ENCODE measurements around the gene MFF. TPM values are rescaled to one million over a fixed set of nuclear protein-coding genes. Genes with fewer than 3 reads are reported as not detected.

Gene MFF
- total and polyA plus RNA-seq, 10 of the 15 experiments (the other 5 are each of a cell fraction or from before 2014, with no cell fraction given) = 19.6 to 131 (median 106) TPM

GRCh38 chr2:227320305-227321094 lies 4.6 kb upstream of the MFF start:
- SMC1A ChIA-PET (ENCODE audit: uncharacterized antibody, unreplicated experiment) = no interaction called here
- Histone ChIP-seq H3K27ac (ENCODE audit: control insufficient read depth, insufficient read depth) (no peak overlapping the region), H3K4me2 (ENCODE audit: control insufficient read depth, insufficient read depth) (no peak overlapping the region), H3K27me3 (replicated peaks in 1 of 2; ENCODE audit: control insufficient read depth in 2 of 2, insufficient read depth in 2 of 2, low read length in 1 of 2) (no peaks in the 10 kb centered on the region), H2AFZ (ENCODE audit: control insufficient read depth, low read depth, low read length) (no peak overlapping the region), H3K9ac (ENCODE audit: control insufficient read depth, insufficient read depth, low read length) (no peak overlapping the region), H3K79me2 (ENCODE audit: control insufficient read depth, insufficient read depth, low read length) (peaks cover 5% of the 10 kb centered on the region), H3K9me3 (replicated peaks; ENCODE audit: control insufficient read depth, insufficient read depth, low read length) (no peaks in the 10 kb centered on the region; the same call in 2 of the 3 replicates), H3K4me1 (ENCODE audit: control insufficient read depth, insufficient read depth, low read length) (no peaks in the 10 kb centered on the region), H3K36me3 (ENCODE audit: control insufficient read depth in 2 of 2, insufficient read depth in 2 of 2, low read length in 1 of 2) (no peaks in the 10 kb centered on the region), H3K4me3 (no peak overlapping the region), H4K20me1 (ENCODE audit: control insufficient read depth, insufficient read depth) (no peaks in the 10 kb centered on the region)
- CTCF ChIA-PET = interaction anchor here (0.6 to 1.2 kb wide), 2 partner anchors 82 to 337 kb away, joined by 3 read pairs; no protein-coding TSS in a partner anchor
- DNase-seq (ENCODE audit: low read depth, low spot score) (no peak), FAIRE-seq (no peak), ATAC-seq (no peak)
- RAD21 ChIA-PET (ENCODE audit: unreplicated experiment) = interaction anchor here (0.7 kb wide), 1 partner anchor 27 kb away, joined by 3 read pairs; no protein-coding TSS in a partner anchor
- BruUV-seq (replicated peaks) = no TSS peak
- 91% methylated on average over 28 of the region's 33 CpGs for WGBS (ENCODE audit: insufficient coverage, insufficient replicate concordance, low lambda C conversion rate, missing lambda C conversion rate)
- POLR2A ChIA-PET = no interaction called here
- TF ChIP-seq SRF (IDR thresholded peaks at IDR 0.05; ENCODE audit: low read depth in 2 of 2, low read length in 2 of 2) = no peak
- intact Hi-C loops (cut with micrococcal nuclease; ENCODE audit: unreplicated experiment) (loop anchor here (10.0 kb wide), 1 partner anchor 524 kb away; no protein-coding TSS in a partner anchor), in situ Hi-C loops (cut with MboI) (no loop called here)

GRCh38 chr2:227322530-227323205 lies 2.4 kb upstream of the MFF start:
- RAD21 ChIA-PET (ENCODE audit: unreplicated experiment) = no interaction called here
- Histone ChIP-seq H3K27me3 (replicated peaks in 1 of 2; ENCODE audit: control insufficient read depth in 2 of 2, insufficient read depth in 2 of 2, low read length in 1 of 2) (no peaks in the 10 kb centered on the region), H3K4me2 (ENCODE audit: control insufficient read depth, insufficient read depth) (no peak overlapping the region), H3K4me3 (no peak overlapping the region), H3K4me1 (ENCODE audit: control insufficient read depth, insufficient read depth, low read length) (no peaks in the 10 kb centered on the region), H3K9ac (ENCODE audit: control insufficient read depth, insufficient read depth, low read length) (no peak overlapping the region), H2AFZ (ENCODE audit: control insufficient read depth, low read depth, low read length) (no peak overlapping the region), H3K9me3 (replicated peaks; ENCODE audit: control insufficient read depth, insufficient read depth, low read length) (no peaks in the 10 kb centered on the region; the same call in 2 of the 3 replicates), H4K20me1 (ENCODE audit: control insufficient read depth, insufficient read depth) (no peaks in the 10 kb centered on the region), H3K79me2 (ENCODE audit: control insufficient read depth, insufficient read depth, low read length) (peaks cover 26% of the 10 kb centered on the region), H3K36me3 (ENCODE audit: control insufficient read depth in 2 of 2, insufficient read depth in 2 of 2, low read length in 1 of 2) (no peaks in the 10 kb centered on the region), H3K27ac (ENCODE audit: control insufficient read depth, insufficient read depth) (no peak overlapping the region)
- WGBS (ENCODE audit: insufficient coverage, insufficient replicate concordance, low lambda C conversion rate, missing lambda C conversion rate) = 86% methylated on average over 5 of the region's 5 CpGs
- FAIRE-seq = no peak
- SMC1A ChIA-PET (ENCODE audit: uncharacterized antibody, unreplicated experiment) = interaction anchor here (1.1 kb wide), 1 partner anchor 443 kb away, joined by 3 read pairs; no protein-coding TSS in a partner anchor
- intact Hi-C loops (cut with micrococcal nuclease; ENCODE audit: unreplicated experiment) (loop anchor here (10.0 kb wide), 1 partner anchor 522 kb away; no protein-coding TSS in a partner anchor), in situ Hi-C loops (cut with MboI) (no loop called here)
- no TSS peak for BruUV-seq (replicated peaks)
- TF ChIP-seq ETV6 (conservative IDR thresholded peaks at IDR 0.05 in 1 of 2, IDR thresholded peaks at IDR 0.05 in 1 of 2; ENCODE audit: borderline replicate concordance in 1 of 2, low read depth in 1 of 2) (no peak), POU2F2 (IDR thresholded peaks at IDR 0.05; ENCODE audit: borderline replicate concordance, low read depth, low read length) (no peak), POLR2AphosphoS5 (IDR thresholded peaks at IDR 0.05; ENCODE audit: low read length) (no peak), ZBTB33 (IDR thresholded peaks at IDR 0.05) (no peak), TCF7 (IDR thresholded peaks at IDR 0.05; ENCODE audit: borderline replicate concordance) (no peak), GATAD2B (conservative IDR thresholded peaks at IDR 0.05; ENCODE audit: low read depth) (no peak), RAD51 (IDR thresholded peaks at IDR 0.05) (no peak)
- DNase-seq (ENCODE audit: low read depth, low spot score) = no peak
- POLR2A ChIA-PET = interaction anchor here (0.6 kb wide), 1 partner anchor 171 kb away, joined by 3 read pairs; no protein-coding TSS in a partner anchor
- ATAC-seq = no peak
- CTCF ChIA-PET = interaction anchor here (0.6 kb wide), 1 partner anchor 706 kb away, joined by 3 read pairs; no protein-coding TSS in a partner anchor
